Choroid plexus epithelial cell (primary cell): ENCODE measurements around the gene STYX.

Experiments
- DNase-seq: peaks from one replicate; pipeline ENCODE4 v3.0.0-alpha.2; 2010; ENCODE audit warnings: low read depth
- H3K4me3 ChIP-seq: 2 replicates; pipeline ENCODE4 v1.5.1; 2011; ENCODE audit warnings: low read depth, mild to moderate bottlenecking, control low read depth, low read length, moderate library complexity
- TF ChIP-seq, protein P1 (sequence below): conservative IDR thresholded peaks from 2 replicates; pipeline ENCODE4 v1.5.1; 2011; ENCODE audit warnings: low read depth, mild to moderate bottlenecking, control low read depth, inconsistent platforms, low read length, moderate library complexity

STYX gene

DNA sequence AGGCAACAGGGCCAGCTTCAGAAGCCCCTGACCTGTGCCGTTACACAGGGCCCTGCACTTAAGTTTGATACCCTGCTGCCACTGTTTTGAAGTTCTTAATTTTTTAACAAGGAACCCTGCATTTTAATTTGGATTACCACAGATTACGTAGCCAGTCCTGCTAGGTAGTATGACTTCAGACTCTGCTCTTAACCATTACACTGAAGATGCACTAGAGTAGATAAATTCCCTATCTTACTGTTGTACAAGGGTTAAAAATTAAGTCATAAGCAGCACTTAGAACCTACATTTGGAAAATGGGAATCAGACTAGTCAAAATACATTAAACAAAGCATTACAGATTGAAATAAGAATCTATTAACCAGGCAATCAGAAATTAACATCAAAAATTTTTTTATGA lies 59.2 kb downstream of the STYX start:
- no peak overlapping the region for H3K4me3 ChIP-seq
- no peak for DNase-seq
- TF ChIP-seq, protein P1, sequence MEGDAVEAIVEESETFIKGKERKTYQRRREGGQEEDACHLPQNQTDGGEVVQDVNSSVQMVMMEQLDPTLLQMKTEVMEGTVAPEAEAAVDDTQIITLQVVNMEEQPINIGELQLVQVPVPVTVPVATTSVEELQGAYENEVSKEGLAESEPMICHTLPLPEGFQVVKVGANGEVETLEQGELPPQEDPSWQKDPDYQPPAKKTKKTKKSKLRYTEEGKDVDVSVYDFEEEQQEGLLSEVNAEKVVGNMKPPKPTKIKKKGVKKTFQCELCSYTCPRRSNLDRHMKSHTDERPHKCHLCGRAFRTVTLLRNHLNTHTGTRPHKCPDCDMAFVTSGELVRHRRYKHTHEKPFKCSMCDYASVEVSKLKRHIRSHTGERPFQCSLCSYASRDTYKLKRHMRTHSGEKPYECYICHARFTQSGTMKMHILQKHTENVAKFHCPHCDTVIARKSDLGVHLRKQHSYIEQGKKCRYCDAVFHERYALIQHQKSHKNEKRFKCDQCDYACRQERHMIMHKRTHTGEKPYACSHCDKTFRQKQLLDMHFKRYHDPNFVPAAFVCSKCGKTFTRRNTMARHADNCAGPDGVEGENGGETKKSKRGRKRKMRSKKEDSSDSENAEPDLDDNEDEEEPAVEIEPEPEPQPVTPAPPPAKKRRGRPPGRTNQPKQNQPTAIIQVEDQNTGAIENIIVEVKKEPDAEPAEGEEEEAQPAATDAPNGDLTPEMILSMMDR: no peak

DNA sequence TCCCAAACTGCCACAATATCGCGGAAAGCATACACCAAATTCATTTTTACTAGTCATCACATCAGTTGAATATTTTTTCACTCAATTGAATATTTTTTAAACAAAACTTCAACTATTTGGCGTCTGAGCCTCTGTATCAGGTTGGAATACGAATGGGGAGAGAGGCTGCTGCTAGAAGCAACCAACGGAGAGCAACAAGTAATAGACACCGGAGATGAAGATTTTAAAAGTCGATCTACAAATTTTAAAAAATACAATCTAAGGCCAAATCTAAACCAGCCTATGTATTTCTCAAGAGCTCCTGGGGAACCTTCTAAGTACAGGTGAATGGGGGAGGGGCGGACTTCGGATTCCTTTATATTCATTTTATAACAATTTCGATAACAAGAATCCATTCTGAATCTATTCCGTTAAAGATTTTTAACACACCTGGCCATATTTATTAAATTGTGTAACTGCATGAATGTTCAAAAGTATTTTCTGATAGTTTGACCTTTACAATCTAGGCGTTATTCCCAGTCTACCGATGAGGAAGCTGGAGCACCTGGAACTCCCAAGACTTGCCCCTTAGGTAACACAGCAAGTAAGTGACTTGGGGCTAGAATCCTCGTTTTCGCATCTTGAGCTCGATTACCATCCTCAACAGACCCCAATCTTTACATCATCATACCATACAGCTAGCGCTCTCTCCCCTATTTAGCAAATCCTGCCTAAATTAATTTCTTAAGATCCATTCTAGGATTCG lies 60.2 kb downstream of the STYX start:
- no peak for DNase-seq
- peak overlapping the region; percentile 82 for H3K4me3 ChIP-seq
- TF ChIP-seq, protein P1: no peak

DNA sequence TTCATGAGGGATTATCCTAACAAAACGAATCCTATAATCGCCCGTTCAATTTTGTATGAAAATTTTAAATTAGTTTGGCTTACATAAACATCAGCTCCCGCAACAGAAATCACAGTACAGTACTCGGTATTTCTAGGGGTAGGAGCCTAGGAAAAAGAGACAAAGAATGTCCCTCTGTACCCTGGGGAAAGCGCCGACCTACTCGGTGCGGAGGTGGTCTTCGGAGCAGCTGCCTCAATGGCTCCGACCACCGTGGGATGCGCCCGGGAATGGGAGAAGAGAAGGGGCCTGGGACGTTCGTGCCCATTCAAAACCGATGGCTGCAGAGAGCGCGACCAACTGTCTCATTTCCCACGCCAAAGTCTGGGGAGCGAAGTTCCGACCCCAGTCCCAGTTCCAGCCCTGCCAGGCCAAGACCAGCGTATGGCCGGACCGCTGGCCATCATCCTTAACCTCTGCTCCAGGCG lies 60.8 kb downstream of the STYX start:
- TF ChIP-seq, protein P1: no peak
- H3K4me3 ChIP-seq: peak overlapping the region; percentile 82
- no peak for DNase-seq

DNA sequence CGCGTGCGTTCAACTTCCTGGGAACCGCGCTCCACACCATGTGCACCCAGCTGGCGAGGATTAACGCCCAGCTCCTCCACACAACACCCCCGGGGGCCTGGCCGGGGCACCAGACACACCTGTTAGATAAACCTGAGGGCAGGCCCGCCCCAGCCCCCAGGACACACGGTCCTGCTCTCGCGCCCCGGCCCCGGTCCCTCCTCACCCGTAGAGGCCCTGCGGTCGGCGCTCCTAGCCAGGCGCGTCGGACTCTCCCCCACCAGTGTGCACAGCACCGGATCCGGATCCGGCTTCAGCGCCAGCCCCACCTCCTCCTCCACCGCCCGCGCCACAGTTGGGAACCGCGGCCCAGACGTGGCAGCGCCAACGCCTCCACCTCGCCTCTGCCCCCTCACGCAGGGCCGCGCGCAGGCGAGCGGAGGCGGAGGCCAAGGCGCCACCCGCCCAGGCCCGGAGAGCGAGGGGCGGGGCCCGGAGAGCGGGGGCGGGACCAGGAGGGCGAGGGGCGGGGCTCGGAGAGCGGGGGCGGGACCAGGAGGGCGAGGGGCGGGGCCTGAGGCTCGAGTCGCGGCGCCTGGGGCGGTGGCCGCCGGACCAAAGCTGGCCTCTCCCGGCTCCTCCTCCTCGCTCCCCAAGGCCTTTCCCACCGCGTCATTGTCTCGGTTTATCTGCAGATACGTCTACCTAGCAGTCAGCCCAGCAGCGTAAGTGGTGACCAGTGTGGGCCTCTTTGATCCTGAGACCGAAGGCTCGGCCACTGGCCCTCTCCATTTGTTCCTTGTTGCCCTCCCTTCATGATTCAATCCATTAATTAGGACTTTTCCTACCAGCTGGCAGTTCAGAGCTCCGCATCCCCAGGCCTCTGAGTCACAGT lies 61.5 kb downstream of the STYX start, which contains the start of gene GNPNAT1:
Gene GNPNAT1, minus strand, starts transcription at position 385 of the 874 bp plus-strand sequence. CDS start 6,957 bp downstream, outside the sequence.
- H3K4me3 ChIP-seq: peak within 1 kb of the TSS; percentile 82
- DNase-seq: peak; percentile 87
- TF ChIP-seq, protein P1: no peak

DNA sequence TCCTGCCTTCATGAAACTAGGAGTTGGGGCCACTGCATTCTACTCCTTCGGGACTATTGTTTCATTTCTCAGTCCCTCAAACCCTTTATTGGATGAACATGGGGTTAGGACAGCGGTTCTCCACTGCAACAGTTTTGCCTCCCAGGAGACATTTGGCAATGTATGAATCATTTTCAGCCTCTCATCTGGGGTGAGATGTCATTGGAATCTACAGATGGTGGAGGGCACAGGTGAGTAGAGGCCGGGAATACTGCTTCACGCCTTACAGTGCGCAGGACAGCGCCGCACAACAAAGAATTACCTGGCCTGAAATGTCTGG lies 62.1 kb downstream of the STYX start:
- TF ChIP-seq, protein P1: no peak
- no peak for DNase-seq
- H3K4me3 ChIP-seq: peak overlapping the region; percentile 82

DNA sequence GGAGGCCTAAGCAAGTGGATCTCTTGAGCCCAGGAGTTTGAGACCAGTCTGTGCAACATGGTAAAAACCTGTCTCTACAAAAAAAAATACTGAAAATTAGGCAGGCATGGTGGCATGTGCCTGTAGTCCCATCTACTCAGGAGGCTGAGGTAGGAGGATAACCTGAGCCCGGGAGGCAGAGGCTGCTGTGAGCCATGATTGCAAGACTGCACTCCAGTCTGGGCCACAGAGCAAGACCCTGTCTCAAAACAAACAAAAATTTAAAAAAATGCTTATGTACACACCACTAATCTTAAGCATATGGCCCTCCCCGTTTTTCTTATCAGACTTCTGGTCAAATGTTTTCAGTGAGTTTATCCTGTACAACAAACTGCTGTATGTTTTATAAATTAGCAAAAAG lies 63.1 kb downstream of the STYX start:
- no peak overlapping the region for H3K4me3 ChIP-seq
- TF ChIP-seq, protein P1: no peak
- no peak for DNase-seq
